Measurements from ENCODE around the gene BCAN.
"Not testable (repeated sequence)": the region's sequence is repeated elsewhere in the genome, so short reads cannot be mapped to it uniquely, and the experiment has no call there.

Gene BCAN

GRCh38 chr1:156601892-156602291 lies 40.0 kb upstream of the BCAN start:
- peak overlapping the region; percentile 87 for H3K4me3 ChIP-seq (ENCODE audit: low read depth, low read length)
- TF ChIP-seq CTCF (IDR thresholded peaks at IDR 0.05; ENCODE audit: low read depth, low read length, missing control alignments) = no peak
- DNase-seq (ENCODE audit: low read depth) = no peak

- no peak for DNase-seq (ENCODE audit: low read depth)
- peak; percentile 46 for TF ChIP-seq CTCF (IDR thresholded peaks at IDR 0.05; ENCODE audit: low read depth, low read length, missing control alignments)
- H3K4me3 ChIP-seq (ENCODE audit: low read depth, low read length) = no peak overlapping the region
Measured at GRCh38 chr1:156602557-156602993, 39.3 kb upstream of the BCAN start.

- H3K4me3 ChIP-seq (ENCODE audit: low read depth, low read length); DNase-seq (ENCODE audit: low read depth): not testable (repeated sequence)
Measured at GRCh38 chr1:156607344-156607743, 34.6 kb upstream of the BCAN start.

- TF ChIP-seq CTCF (IDR thresholded peaks at IDR 0.05; ENCODE audit: low read depth, low read length, missing control alignments) = peak; percentile 85
- no peak overlapping the region for H3K4me3 ChIP-seq (ENCODE audit: low read depth, low read length)
- DNase-seq (ENCODE audit: low read depth) = no peak
Measured at GRCh38 chr1:156608036-156608674, 33.8 kb upstream of the BCAN start.

- DNase-seq (ENCODE audit: low read depth) = no peak
- no peak overlapping the region for H3K4me3 ChIP-seq (ENCODE audit: low read depth, low read length)
- TF ChIP-seq CTCF (IDR thresholded peaks at IDR 0.05; ENCODE audit: low read depth, low read length, missing control alignments) = peak; percentile 67
Measured at GRCh38 chr1:156608981-156609380, 32.9 kb upstream of the BCAN start.

GRCh38 chr1:156610072-156610471 lies 31.8 kb upstream of the BCAN start:
- DNase-seq (ENCODE audit: low read depth); H3K4me3 ChIP-seq (ENCODE audit: low read depth, low read length): not testable (repeated sequence)

- TF ChIP-seq CTCF (IDR thresholded peaks at IDR 0.05; ENCODE audit: low read depth, low read length, missing control alignments) = no peak
- no peak for DNase-seq (ENCODE audit: low read depth)
Measured at GRCh38 chr1:156612666-156613065, 29.3 kb upstream of the BCAN start.

GRCh38 chr1:156615946-156616345 lies 26.0 kb upstream of the BCAN start:
- no peak overlapping the region for H3K4me3 ChIP-seq (ENCODE audit: low read depth, low read length)
- no peak for DNase-seq (ENCODE audit: low read depth)
- TF ChIP-seq CTCF (IDR thresholded peaks at IDR 0.05; ENCODE audit: low read depth, low read length, missing control alignments) = no peak

More at GRCh38 chr1:156612666-156613065, 29.3 kb upstream of the BCAN start:
- H3K4me3 ChIP-seq (ENCODE audit: low read depth, low read length) = no peak overlapping the region
